HG02571 (cell line): ENCODE data around the gene ZNF821.
A peak's percentile ranks its signal among the peaks of the same experiment; 100 is the strongest.
"Not testable (repeated sequence)": the region's sequence is repeated elsewhere in the genome, so short reads cannot be mapped to it uniquely, and the experiment has no call there.

Source experiments
- ATAC-seq: cut with Tn5 transposase; IDR thresholded peaks from one replicate; pipeline ENCODE4 v1.9.1; 2021; ENCODE audit warnings: mild to moderate bottlenecking, moderate library complexity; ENCODE audit not compliant: unreplicated experiment

The ZNF821 gene

DNA sequence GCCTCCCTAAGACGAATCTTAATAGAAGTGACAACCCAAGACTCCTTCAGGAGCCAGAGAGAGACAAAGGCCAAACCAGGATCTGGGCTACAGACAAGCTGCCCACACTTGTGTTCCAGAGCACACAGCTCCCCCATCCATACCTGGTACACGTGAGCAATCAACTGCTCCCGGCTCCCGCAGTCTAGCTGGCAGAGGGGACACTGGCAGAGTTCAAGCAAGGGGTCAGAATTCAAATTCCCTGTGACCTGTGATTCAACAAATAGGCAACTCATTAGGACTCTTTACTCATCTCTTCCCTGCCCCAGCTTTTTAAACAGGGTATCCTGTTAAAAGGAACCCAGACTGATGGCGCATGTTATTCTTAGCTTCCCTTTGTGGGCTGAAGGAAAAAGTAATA is 20.0 kb downstream of the ZNF821 start:
- no peak for ATAC-seq

DNA sequence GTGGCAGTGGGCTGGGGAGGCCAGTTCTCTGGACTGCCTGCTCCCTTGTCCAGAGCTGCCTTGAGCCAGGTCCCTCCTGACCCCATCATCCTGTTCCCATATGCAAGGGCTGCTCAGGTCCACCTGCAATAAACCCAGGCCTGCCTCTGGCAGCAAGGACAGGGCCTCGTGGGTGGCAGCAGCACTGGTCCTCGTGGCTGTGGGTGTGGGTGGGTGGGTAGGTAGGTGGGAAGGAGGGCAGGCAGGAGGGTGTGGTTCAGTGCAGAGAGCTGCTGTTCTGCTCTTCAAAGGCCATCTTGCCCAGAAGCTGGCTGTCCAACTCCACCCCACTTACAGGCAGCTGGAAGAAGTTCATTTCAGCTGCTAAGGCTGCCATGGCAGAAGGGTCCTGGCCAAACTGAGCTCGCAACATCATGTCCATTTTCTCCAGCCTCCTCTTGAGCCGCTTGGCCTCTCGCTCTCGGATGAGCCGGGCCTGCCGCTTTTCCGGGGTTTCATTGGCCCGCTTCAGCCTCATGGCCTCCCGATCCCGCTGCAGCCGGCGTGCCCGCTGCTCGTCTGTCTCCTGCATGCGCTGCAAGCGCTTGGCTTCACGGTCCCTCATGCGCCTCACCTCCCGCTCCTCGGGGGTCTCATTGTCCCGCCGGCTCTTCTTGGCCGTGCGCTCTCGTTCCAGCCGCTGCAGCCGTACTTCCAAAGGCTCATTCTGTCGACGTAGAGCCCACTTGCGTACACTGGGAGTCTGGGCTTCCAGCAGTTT is 24.0 kb downstream of the ZNF821 start:
- ATAC-seq: no peak

GRCh38 chr16:71855937-71856662 is 27.9 kb downstream of the ZNF821 start:
- ATAC-seq: no peak

DNA sequence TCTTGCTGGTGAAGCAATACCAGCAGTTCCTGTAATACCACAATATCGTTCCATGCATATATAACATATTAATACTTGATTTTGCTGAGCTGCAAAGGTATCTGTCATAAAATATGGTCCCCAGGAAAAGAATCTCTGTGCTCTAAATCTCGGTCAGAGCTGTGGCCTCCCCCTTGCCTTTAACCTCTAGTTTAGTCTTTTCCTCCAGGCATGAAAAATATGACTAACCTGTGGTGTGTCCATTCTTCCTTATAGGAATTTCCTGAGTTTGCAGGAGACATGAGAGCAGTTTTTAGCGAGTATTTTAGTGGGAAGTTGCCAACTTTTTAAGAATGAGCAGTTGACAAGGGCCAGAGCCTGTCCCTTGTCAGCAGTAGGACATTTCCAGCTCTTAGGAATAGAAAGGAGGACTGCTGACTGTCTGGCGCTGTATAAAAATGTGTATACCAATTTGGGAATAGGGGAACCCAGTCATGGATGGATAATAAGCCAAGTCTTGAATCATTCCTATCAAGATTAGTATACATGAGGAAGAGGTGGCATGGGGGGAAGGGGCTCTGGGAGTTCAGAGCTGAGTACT is 29.5 kb downstream of the ZNF821 start:
- no peak for ATAC-seq

DNA sequence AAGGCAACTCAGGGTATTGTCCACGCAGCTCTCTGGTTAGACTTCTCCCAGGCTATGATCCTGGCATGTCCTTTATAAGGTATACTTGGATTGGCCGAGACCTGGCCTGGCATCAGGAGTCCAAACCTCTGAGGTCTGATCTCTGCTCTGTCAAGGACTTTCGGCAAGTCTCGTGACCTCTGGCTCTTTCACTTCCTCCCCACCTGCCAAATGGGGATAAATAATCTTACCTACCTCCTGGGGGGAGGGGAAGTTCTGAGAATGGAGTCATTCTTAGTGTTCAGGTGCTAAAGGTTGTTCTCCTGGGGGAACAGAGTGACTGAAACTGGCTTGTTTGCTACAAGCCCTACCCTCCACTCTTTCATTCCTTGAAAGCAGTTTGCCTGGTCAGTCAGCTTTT is 30.6 kb downstream of the ZNF821 start:
- peak; percentile 70 for ATAC-seq

DNA sequence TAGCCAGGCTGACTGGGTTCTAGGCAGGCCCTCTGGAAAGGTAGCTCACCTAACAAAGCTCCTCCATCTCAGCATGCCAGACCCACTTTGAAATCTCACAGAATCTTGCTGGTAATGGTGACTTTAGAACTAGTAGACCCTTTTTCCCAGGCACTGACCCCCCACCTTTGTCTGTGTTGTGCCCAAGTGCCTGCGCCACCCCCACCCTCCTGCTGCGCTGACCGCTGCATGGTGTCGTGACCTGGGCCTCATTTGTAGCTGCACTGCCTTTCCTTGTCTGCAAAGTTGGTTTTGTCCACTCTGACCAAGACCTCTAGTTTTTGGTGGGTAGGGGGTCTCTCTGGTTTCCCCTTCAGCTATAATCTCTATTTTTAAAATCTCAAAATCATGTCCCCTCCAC is 31.4 kb downstream of the ZNF821 start:
- no peak for ATAC-seq

- ATAC-seq: no peak
These were observed 31.8 kb downstream of the ZNF821 start for GRCh38 chr16:71852158-71852557.

- no peak for ATAC-seq
These were observed 32.2 kb downstream of the ZNF821 start for GRCh38 chr16:71851746-71852145.

DNA sequence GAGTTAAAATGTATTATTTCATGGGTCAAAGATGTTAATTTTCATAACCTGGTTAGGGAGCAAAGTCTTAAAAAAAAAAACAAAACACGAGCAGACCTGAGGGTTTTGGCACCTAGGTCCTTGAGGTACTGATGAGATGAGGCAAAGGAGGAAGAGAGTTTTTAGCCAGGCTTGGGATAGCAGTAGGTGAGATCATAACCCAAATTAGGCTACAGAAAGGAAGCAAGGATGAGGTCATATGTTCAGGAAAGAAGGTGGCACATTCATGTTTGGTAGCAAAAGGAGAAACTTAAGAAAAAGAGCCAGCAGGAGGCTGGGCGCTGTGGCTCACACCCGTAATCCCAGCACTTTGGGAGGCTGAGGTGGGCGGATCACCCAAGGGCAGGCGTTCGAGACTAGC is 35.4 kb downstream of the ZNF821 start:
- no peak for ATAC-seq

GRCh38 chr16:71847096-71847495 is 36.9 kb downstream of the ZNF821 start:
- ATAC-seq: no peak

- no peak for ATAC-seq
These were observed 37.6 kb downstream of the ZNF821 start for GRCh38 chr16:71846431-71846830.

- peak; percentile 53 for ATAC-seq
These were observed 38.1 kb downstream of the ZNF821 start, which contains the start of gene ATXN1L for GRCh38 chr16:71845639-71846430. Gene ATXN1L (plus strand): TSS chr16:71845976. CDS start chr16:71849741, 3,765 bp downstream.

DNA sequence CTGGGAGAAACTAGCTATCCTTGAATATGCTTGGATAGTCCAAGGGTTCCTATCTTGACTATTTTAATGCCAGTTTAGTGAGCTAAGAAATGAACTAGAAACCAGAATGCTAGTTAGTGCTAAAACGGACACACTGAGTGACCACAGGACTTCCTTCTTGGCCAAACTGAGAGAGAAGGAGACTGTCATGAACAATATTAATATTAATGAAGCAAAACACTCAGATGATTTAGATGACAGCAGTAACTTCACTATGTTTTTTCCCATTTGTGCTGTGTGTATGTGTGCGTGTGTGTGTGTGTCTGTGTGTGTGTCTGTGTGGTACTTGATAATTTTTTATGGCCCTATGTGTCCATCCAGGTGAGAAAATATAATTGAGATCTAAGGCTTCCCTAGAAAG is 40.4 kb downstream of the ZNF821 start:
- ATAC-seq: no peak

DNA sequence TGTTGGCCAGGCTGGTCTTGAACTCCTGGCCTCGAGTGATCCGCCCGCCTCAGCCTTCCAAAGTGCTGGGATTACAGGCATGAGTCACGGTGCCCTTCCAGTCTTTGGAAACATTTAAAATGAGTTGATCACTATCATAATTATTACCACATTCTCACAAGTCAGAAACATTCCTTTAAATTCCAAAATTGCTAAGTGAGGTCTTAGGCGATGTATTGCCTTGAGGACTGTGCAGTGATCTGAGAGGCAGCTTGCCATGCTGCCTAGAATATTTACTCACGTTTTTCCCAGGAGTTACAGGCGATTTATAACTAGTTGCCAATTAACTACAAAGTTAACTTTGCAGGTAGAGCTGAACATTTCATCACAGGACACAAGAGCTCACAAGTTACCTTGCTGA is 43.9 kb downstream of the ZNF821 start:
- no peak for ATAC-seq

DNA sequence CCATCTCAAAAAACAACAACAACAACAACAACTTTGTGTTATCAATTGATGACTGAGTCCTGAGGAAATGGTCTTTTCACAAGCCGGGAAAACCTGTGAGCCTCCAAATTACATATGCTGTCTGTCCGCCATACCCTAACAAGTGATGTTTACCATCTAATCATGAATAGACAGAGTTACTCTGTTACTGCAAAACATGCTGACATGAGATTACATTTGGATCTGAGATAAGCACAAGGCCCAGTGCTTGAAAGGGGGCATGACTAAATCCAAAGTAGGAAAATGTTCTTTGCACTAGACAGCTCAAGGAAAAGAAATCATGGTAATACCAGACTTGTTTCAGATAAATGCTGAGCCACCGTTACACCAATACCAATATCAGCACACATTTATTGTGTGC is 46.8 kb downstream of the ZNF821 start:
- ATAC-seq: no peak

DNA sequence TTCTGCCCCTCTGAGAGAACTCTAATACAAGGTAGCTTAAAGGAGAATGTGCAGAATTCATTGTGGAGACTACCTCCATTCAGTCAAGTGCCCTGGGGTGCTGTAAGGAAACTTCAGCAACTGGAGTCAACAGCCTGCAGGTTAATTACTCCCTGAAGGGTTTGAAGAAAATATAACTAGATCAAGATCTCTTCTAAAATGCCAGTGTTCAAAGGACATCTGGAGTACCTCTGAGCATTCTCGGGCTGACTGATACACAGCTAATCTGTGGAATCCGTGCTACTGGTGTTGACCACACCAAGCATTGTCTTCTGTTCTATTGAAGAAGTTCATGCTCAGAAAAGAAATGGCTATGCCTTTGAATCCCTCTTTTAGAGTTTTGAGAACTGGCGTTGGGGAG is 49.7 kb downstream of the ZNF821 start:
- no peak for ATAC-seq

- ATAC-seq: not testable (repeated sequence)
These were observed 51.9 kb downstream of the ZNF821 start for GRCh38 chr16:71832112-71832511.

- not testable (repeated sequence) for ATAC-seq
These were observed 52.3 kb downstream of the ZNF821 start for GRCh38 chr16:71831698-71832097.

GRCh38 chr16:71830359-71830758 is 53.6 kb downstream of the ZNF821 start:
- no peak for ATAC-seq

DNA sequence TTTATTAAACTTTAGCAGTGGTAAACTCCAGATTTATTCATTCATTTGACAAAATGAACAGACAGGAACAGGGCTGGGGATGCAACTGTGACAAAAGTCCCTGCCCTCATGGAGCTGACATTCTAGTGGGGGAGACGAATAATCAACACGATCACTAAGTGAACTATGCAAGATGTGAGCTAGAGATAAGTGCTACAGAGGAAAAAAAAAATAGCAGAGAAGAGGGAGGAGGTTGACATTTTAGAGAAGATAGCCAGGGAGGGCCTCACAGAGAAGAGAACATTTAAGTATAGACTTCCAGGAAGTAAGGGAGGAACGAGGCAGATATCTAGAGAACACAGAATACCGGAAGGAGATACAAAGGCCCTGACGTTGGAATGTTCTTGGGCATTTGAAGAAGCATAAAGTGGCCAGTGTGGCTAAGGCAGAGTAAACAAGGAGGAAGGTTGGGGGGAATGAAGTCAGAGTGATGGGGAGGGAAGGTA is 57.4 kb downstream of the ZNF821 start:
- ATAC-seq: no peak

DNA sequence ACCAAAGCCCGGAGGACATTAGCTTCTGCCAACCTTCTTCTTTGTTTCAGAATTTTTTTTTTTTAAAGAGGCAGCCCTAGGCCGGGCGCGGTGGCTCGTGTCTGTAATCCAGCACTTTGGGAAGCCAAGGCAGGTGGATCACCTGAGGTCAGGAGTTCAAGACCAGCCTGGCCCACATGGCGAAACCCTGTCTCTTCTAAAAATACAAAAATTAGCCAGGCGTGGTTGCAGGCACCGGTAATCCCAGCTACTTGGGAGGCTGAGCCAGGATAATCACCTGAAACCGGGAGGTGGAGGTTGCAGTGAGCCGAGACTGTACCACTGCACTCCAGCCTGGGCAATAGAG is 66.9 kb downstream of the ZNF821 start:
- peak; percentile 16 for ATAC-seq
